Stimulated activated CD4-positive, alpha-beta T cell treated with anti-CD3 and anti-CD28 coated beads, Interleukin-15, amount 100 ng/mL, for 48 hours (primary cell): Measurements from ENCODE around the gene IL17RB.

Experiments
- DNase-seq, 2 donors: peaks; one replicate each; pipeline ENCODE4 v3.0.0-alpha.2; 2020; ENCODE audit warnings: low read depth in 2 of 2

The IL17RB gene

GRCh38 chr3:53811143-53811927 lies 35.0 kb upstream of the IL17RB start:
- no peak for DNase-seq

GRCh38 chr3:53812434-53812833 lies 33.9 kb upstream of the IL17RB start:
- no peak for DNase-seq

GRCh38 chr3:53813229-53813628 lies 33.1 kb upstream of the IL17RB start:
- DNase-seq, result no peak

- no peak for DNase-seq
Observed at GRCh38 chr3:53813876-53814275, 32.5 kb upstream of the IL17RB start.

GRCh38 chr3:53815067-53815466 lies 31.3 kb upstream of the IL17RB start:
- no peak for DNase-seq

- no peak for DNase-seq
Observed at GRCh38 chr3:53815651-53816050, 30.7 kb upstream of the IL17RB start.

GRCh38 chr3:53816425-53816824 lies 29.9 kb upstream of the IL17RB start:
- no peak for DNase-seq

- DNase-seq, result no peak
Observed at GRCh38 chr3:53817211-53817610, 29.2 kb upstream of the IL17RB start.

GRCh38 chr3:53817809-53818208 lies 28.6 kb upstream of the IL17RB start:
- no peak for DNase-seq

- DNase-seq, result no peak
Observed at GRCh38 chr3:53818221-53819162, 27.9 kb upstream of the IL17RB start.

- DNase-seq, result no peak
Observed at GRCh38 chr3:53819163-53819868, 27.1 kb upstream of the IL17RB start.

GRCh38 chr3:53820084-53820483 lies 26.3 kb upstream of the IL17RB start:
- DNase-seq, result no peak

GRCh38 chr3:53820756-53821580 lies 25.4 kb upstream of the IL17RB start:
- DNase-seq, result no peak

GRCh38 chr3:53821631-53822121 lies 24.7 kb upstream of the IL17RB start:
- no peak for DNase-seq

GRCh38 chr3:53822331-53822741 lies 24.0 kb upstream of the IL17RB start:
- no peak for DNase-seq

- DNase-seq, result no peak
Observed at GRCh38 chr3:53823026-53823955, 23.1 kb upstream of the IL17RB start.

GRCh38 chr3:53823956-53824657 lies 22.3 kb upstream of the IL17RB start:
- no peak for DNase-seq

- DNase-seq, result no peak
Observed at GRCh38 chr3:53824795-53825194, 21.6 kb upstream of the IL17RB start.

GRCh38 chr3:53826048-53826447 lies 20.3 kb upstream of the IL17RB start:
- DNase-seq, result no peak
